BLaER1 treated with 17β-estradiol and CSF1 and Interleukin-3, amounts not matched to agents 10 nM and 100 nM (cell line): ENCODE results near the gene NUBP2.

Source experiments
- H3K27ac ChIP-seq, 11 experiments: shearing (Covaris generic); formaldehyde crosslinking; 2 replicates each; pipeline ENCODE4 v1.8.1; 2022
- H3K27me3 ChIP-seq, 11 experiments: shearing (Covaris generic); formaldehyde crosslinking; 2 replicates each; pipeline ENCODE4 v1.8.1; 2022
- H3K36me3 ChIP-seq, 11 experiments: shearing (Covaris generic); formaldehyde crosslinking; 2 replicates each; pipeline ENCODE4 v1.8.1; 2022
- H3K4me1 ChIP-seq, 10 experiments: shearing (Covaris generic); formaldehyde crosslinking; 2 replicates each; pipeline ENCODE4 v1.8.1; 2022
- H3K4me2 ChIP-seq, 11 experiments: shearing (Covaris generic); formaldehyde crosslinking; 2 replicates each; pipeline ENCODE4 v1.8.1; 2022
- H3K4me3 ChIP-seq, 10 experiments: shearing (Covaris generic); formaldehyde crosslinking; 2 replicates each; pipeline ENCODE4 v1.8.1; 2022
- H3K9ac ChIP-seq, 11 experiments: shearing (Covaris generic); formaldehyde crosslinking; 2 replicates each; pipeline ENCODE4 v1.8.1; 2022
- H3K9me3 ChIP-seq, 11 experiments: shearing (Covaris generic); formaldehyde crosslinking; replicated peaks in 1 of 11; 2 replicates each; pipeline ENCODE4 v1.8.1; 2022
- H4K20me1 ChIP-seq, 11 experiments: shearing (Covaris generic); formaldehyde crosslinking; 2 replicates each; pipeline ENCODE4 v1.8.1; 2022
- Cebpa-rat ChIP-seq, 11 experiments: shearing (Covaris generic); IDR thresholded peaks; 2 replicates each; pipeline ENCODE4 v1.8.1; 2022

NUBP2 gene

GRCh38 chr16:1782408-1783264 lies at the start of gene NUBP2, which contains the start of gene SPSB3:
NUBP2 (plus strand) TSS chr16:1782960; CDS start chr16:1783021, 61 bp downstream.
SPSB3 (minus strand) TSS chr16:1782571; CDS start chr16:1781483, 1,088 bp downstream.
- peak within 1 kb of the TSS; percentile 83 to 99 (median 96) for H3K4me2 ChIP-seq
- no peaks in the 10 kb centered on the region for H3K27me3 ChIP-seq
- peaks cover 51 to 71% (median 57%) of the 10 kb centered on the region in 11 experiments for H3K36me3 ChIP-seq
- no peaks in the 10 kb centered on the region for H3K9me3 ChIP-seq
- TF ChIP-seq Cebpa-rat (IDR thresholded peaks at IDR 0.05) = no peak
- peaks cover 61 to 91% (median 86%) of the 10 kb centered on the region in 11 experiments for H4K20me1 ChIP-seq
- peak within 1 kb of the TSS; percentile 83 to 95 (median 89) for H3K9ac ChIP-seq
- H3K4me1 ChIP-seq = peaks cover 21 to 40% (median 23%) of the 10 kb centered on the region in 10 experiments
- H3K4me3 ChIP-seq = peak within 1 kb of the TSS; percentile 78 to 99 (median 88)
- H3K27ac ChIP-seq = peak within 1 kb of the TSS; percentile 54 to 91 (median 83); a peak in 21 of 22 replicates

- Histone ChIP-seq H3K4me3 (peak overlapping the region in 3 of 10 experiments; percentile 1 to 6 (median 5); a peak in 1 of 20 replicates), H3K9ac (no peak overlapping the region), H3K36me3 (peaks cover 59 to 70% (median 65%) of the 10 kb centered on the region in 11 experiments), H3K27ac (no peak overlapping the region), H3K4me2 (no peak overlapping the region), H3K4me1 (peaks cover 0 to 12% (median 0%) of the 10 kb centered on the region in 10 experiments; a peak in 6 of 20 replicates), H4K20me1 (peaks cover 0 to 50% (median 15%) of the 10 kb centered on the region in 11 experiments; a peak in 11 of 22 replicates), H3K9me3 (peaks cover 0 to 69% (median 61%) of the 10 kb centered on the region in 11 experiments; a peak in 20 of 22 replicates), H3K27me3 (no peaks in the 10 kb centered on the region)
- no peak for TF ChIP-seq Cebpa-rat (IDR thresholded peaks at IDR 0.05)
Observed at GRCh38 chr16:1734123-1734522, 48.6 kb upstream of the NUBP2 start.

- peaks cover 52 to 63% (median 58%) of the 10 kb centered on the region in 11 experiments for H3K36me3 ChIP-seq
- no peak overlapping the region for H3K9ac ChIP-seq
- no peak for TF ChIP-seq Cebpa-rat (IDR thresholded peaks at IDR 0.05)
- no peaks in the 10 kb centered on the region for H3K27me3 ChIP-seq
- H3K4me2 ChIP-seq = no peak overlapping the region
- peaks cover 0 to 76% (median 65%) of the 10 kb centered on the region in 11 experiments; a peak in 20 of 22 replicates for H3K9me3 ChIP-seq
- peak overlapping the region in 2 of 10 experiments; percentile 1 to 5; a peak in 1 of 20 replicates for H3K4me3 ChIP-seq
- peaks cover 0 to 12% (median 0%) of the 10 kb centered on the region in 10 experiments; a peak in 6 of 20 replicates for H3K4me1 ChIP-seq
- peaks cover 0 to 44% (median 15%) of the 10 kb centered on the region in 11 experiments; a peak in 11 of 22 replicates for H4K20me1 ChIP-seq
- H3K27ac ChIP-seq = no peak overlapping the region
Observed at GRCh38 chr16:1734816-1735215, 47.9 kb upstream of the NUBP2 start.

GRCh38 chr16:1740234-1740633 lies 42.5 kb upstream of the NUBP2 start:
- peaks cover 0 to 14% (median 5%) of the 10 kb centered on the region in 10 experiments; a peak in 11 of 20 replicates for H3K4me1 ChIP-seq
- no peak overlapping the region for H3K4me2 ChIP-seq
- H3K27ac ChIP-seq = no peak overlapping the region
- no peak overlapping the region for H3K4me3 ChIP-seq
- H3K27me3 ChIP-seq = no peaks in the 10 kb centered on the region
- H3K9me3 ChIP-seq = peaks cover 0 to 48% (median 46%) of the 10 kb centered on the region in 11 experiments; a peak in 20 of 22 replicates
- H3K36me3 ChIP-seq = peaks cover 43 to 61% (median 56%) of the 10 kb centered on the region in 11 experiments
- peaks cover 20 to 54% (median 43%) of the 10 kb centered on the region in 11 experiments; a peak in 18 of 22 replicates for H4K20me1 ChIP-seq
- no peak overlapping the region for H3K9ac ChIP-seq
- no peak for TF ChIP-seq Cebpa-rat (IDR thresholded peaks at IDR 0.05)

GRCh38 chr16:1740781-1741490 lies 41.8 kb upstream of the NUBP2 start:
- no peaks in the 10 kb centered on the region for H3K27me3 ChIP-seq
- peaks cover 20 to 61% (median 45%) of the 10 kb centered on the region in 11 experiments; a peak in 18 of 22 replicates for H4K20me1 ChIP-seq
- H3K4me1 ChIP-seq = peaks cover 0 to 18% (median 12%) of the 10 kb centered on the region in 10 experiments; a peak in 11 of 20 replicates
- no peak overlapping the region for H3K4me2 ChIP-seq
- peaks cover 45 to 62% (median 58%) of the 10 kb centered on the region in 11 experiments for H3K36me3 ChIP-seq
- H3K27ac ChIP-seq = no peak overlapping the region
- no peak for TF ChIP-seq Cebpa-rat (IDR thresholded peaks at IDR 0.05)
- peaks cover 0 to 41% (median 39%) of the 10 kb centered on the region in 11 experiments; a peak in 20 of 22 replicates for H3K9me3 ChIP-seq
- H3K9ac ChIP-seq = peak overlapping the region in 1 of 11 experiments; percentile 16; a peak in 1 of 22 replicates
- no peak overlapping the region for H3K4me3 ChIP-seq

GRCh38 chr16:1741553-1742165 lies 41.1 kb upstream of the NUBP2 start:
- peaks cover 0 to 34% (median 32%) of the 10 kb centered on the region in 11 experiments; a peak in 19 of 22 replicates for H3K9me3 ChIP-seq
- no peak overlapping the region for H3K4me2 ChIP-seq
- H3K4me1 ChIP-seq = peaks cover 0 to 19% (median 12%) of the 10 kb centered on the region in 10 experiments; a peak in 11 of 20 replicates
- no peak overlapping the region for H3K27ac ChIP-seq
- H4K20me1 ChIP-seq = peaks cover 24 to 68% (median 52%) of the 10 kb centered on the region in 11 experiments; a peak in 18 of 22 replicates
- H3K27me3 ChIP-seq = no peaks in the 10 kb centered on the region
- TF ChIP-seq Cebpa-rat (IDR thresholded peaks at IDR 0.05) = no peak
- peak overlapping the region in 2 of 11 experiments; percentile 10 to 32; a peak in 2 of 22 replicates for H3K9ac ChIP-seq
- peaks cover 52 to 69% (median 65%) of the 10 kb centered on the region in 11 experiments for H3K36me3 ChIP-seq
- no peak overlapping the region for H3K4me3 ChIP-seq

GRCh38 chr16:1743376-1744337 lies 39.1 kb upstream of the NUBP2 start:
- TF ChIP-seq Cebpa-rat (IDR thresholded peaks at IDR 0.05) = no peak

More at GRCh38 chr16:1743376-1744337, 39.1 kb upstream of the NUBP2 start:
- Histone ChIP-seq H3K27ac (peak overlapping the region in 2 of 11 experiments; percentile 2 to 16; a peak in 2 of 22 replicates), H3K36me3 (peaks cover 72 to 89% (median 85%) of the 10 kb centered on the region in 11 experiments), H3K4me3 (no peak overlapping the region), H4K20me1 (peaks cover 32 to 80% (median 53%) of the 10 kb centered on the region in 11 experiments; a peak in 18 of 22 replicates), H3K4me1 (peaks cover 0 to 19% (median 12%) of the 10 kb centered on the region in 10 experiments; a peak in 11 of 20 replicates), H3K9ac (peak overlapping the region in 5 of 11 experiments; percentile 5 to 29 (median 9); a peak in 4 of 22 replicates), H3K27me3 (no peaks in the 10 kb centered on the region), H3K4me2 (0 out of 22 replicates have a peak overlapping the region, but pooled peaks of 1 of the 11 experiments have one; percentile 34), H3K9me3 (peaks cover 0 to 14% (median 12%) of the 10 kb centered on the region in 11 experiments; a peak in 15 of 22 replicates)
